ENCODE measurements around the gene UBE2QL1.
"Not testable (repeated sequence)": the region's sequence is repeated elsewhere in the genome, so short reads cannot be mapped to it uniquely, and the experiment has no call there.

UBE2QL1 gene

GRCh38 chr5:6505416-6505755 is 56.7 kb downstream of the UBE2QL1 start:
- DNase-seq (ENCODE audit: low spot score) = no peak
- in situ Hi-C loops (cut with MboI; ENCODE audit: low pct_unique_long_range_greater_than_20kb, low sequenced_read_pairs, unreplicated experiment) = no loop called here
- no peak for TF ChIP-seq CTCF (IDR thresholded peaks at IDR 0.05; ENCODE audit: extremely low read depth, insufficient read depth, missing control alignments)

GRCh38 chr5:6505783-6506557 is 57.3 kb downstream of the UBE2QL1 start:
- in situ Hi-C loops (cut with MboI; ENCODE audit: low pct_unique_long_range_greater_than_20kb, low sequenced_read_pairs, unreplicated experiment) = no loop called here
- no peak for TF ChIP-seq CTCF (IDR thresholded peaks at IDR 0.05; ENCODE audit: extremely low read depth, insufficient read depth, missing control alignments)

GRCh38 chr5:6506611-6507010 is 58.0 kb downstream of the UBE2QL1 start:
- no peak for TF ChIP-seq CTCF (IDR thresholded peaks at IDR 0.05; ENCODE audit: extremely low read depth, insufficient read depth, missing control alignments)
- in situ Hi-C loops (cut with MboI; ENCODE audit: low pct_unique_long_range_greater_than_20kb, low sequenced_read_pairs, unreplicated experiment) = no loop called here
- no peak for DNase-seq (ENCODE audit: low spot score)

More at GRCh38 chr5:6505783-6506557, 57.3 kb downstream of the UBE2QL1 start:
- no peak for DNase-seq (ENCODE audit: low spot score)

GRCh38 chr5:6508931-6509330 is 60.3 kb downstream of the UBE2QL1 start:
- TF ChIP-seq CTCF (IDR thresholded peaks at IDR 0.05; ENCODE audit: extremely low read depth, insufficient read depth, missing control alignments) = no peak
- in situ Hi-C loops (cut with MboI; ENCODE audit: low pct_unique_long_range_greater_than_20kb, low sequenced_read_pairs, unreplicated experiment) = no loop called here
- DNase-seq (ENCODE audit: low spot score) = no peak

- in situ Hi-C loops (cut with MboI; ENCODE audit: low pct_unique_long_range_greater_than_20kb, low sequenced_read_pairs, unreplicated experiment) = no loop called here
- TF ChIP-seq CTCF (IDR thresholded peaks at IDR 0.05; ENCODE audit: extremely low read depth, insufficient read depth, missing control alignments) = no peak
Measured at GRCh38 chr5:6510132-6510531, 61.5 kb downstream of the UBE2QL1 start.

GRCh38 chr5:6510973-6511372 is 62.3 kb downstream of the UBE2QL1 start:
- no peak for TF ChIP-seq CTCF (IDR thresholded peaks at IDR 0.05; ENCODE audit: extremely low read depth, insufficient read depth, missing control alignments)
- no peak for DNase-seq (ENCODE audit: low spot score)
- in situ Hi-C loops (cut with MboI; ENCODE audit: low pct_unique_long_range_greater_than_20kb, low sequenced_read_pairs, unreplicated experiment) = no loop called here

More at GRCh38 chr5:6510132-6510531, 61.5 kb downstream of the UBE2QL1 start:
- DNase-seq (ENCODE audit: low spot score) = no peak

- in situ Hi-C loops (cut with MboI; ENCODE audit: low pct_unique_long_range_greater_than_20kb, low sequenced_read_pairs, unreplicated experiment); DNase-seq (ENCODE audit: low spot score): not testable (repeated sequence)
Measured at GRCh38 chr5:6515812-6516211, 67.2 kb downstream of the UBE2QL1 start.
